NCI-H82 treated with DMSO at 0.1 percent for 48 hours (cell line): ENCODE measurements around the gene TSTD2.
"Not testable (repeated sequence)": the region's sequence is repeated elsewhere in the genome, so short reads cannot be mapped to it uniquely, and the experiment has no call there.

Experiments used
- DNase-seq: peaks from one replicate; lab custom pipeline; 2025; ENCODE audit not compliant: unreplicated experiment; lab: John Stamatoyannopoulos, UW

TSTD2 gene

GRCh38 chr9:97593960-97594359, 39.2 kb downstream of the TSTD2 start:
- no peak for DNase-seq

GRCh38 chr9:97592126-97592525, 41.0 kb downstream of the TSTD2 start:
- no peak for DNase-seq

GRCh38 chr9:97591535-97591934, 41.6 kb downstream of the TSTD2 start:
- DNase-seq, result no peak

GRCh38 chr9:97586909-97587308, 46.3 kb downstream of the TSTD2 start:
- DNase-seq, result not testable (repeated sequence)

GRCh38 chr9:97584778-97585177, 48.4 kb downstream of the TSTD2 start:
- DNase-seq, result not testable (repeated sequence)

- not testable (repeated sequence) for DNase-seq
These were observed 51.6 kb downstream of the TSTD2 start for GRCh38 chr9:97581590-97581989.

- DNase-seq, result no peak
These were observed 53.3 kb downstream of the TSTD2 start for GRCh38 chr9:97579914-97580313.

GRCh38 chr9:97578846-97579245, 54.3 kb downstream of the TSTD2 start:
- no peak for DNase-seq

GRCh38 chr9:97577051-97577450, 56.1 kb downstream of the TSTD2 start:
- DNase-seq, result no peak

GRCh38 chr9:97575673-97576200, 57.4 kb downstream of the TSTD2 start:
- no peak for DNase-seq

- not testable (repeated sequence) for DNase-seq
These were observed 58.1 kb downstream of the TSTD2 start for GRCh38 chr9:97574921-97575672.

- DNase-seq, result not testable (repeated sequence)
These were observed 59.0 kb downstream of the TSTD2 start for GRCh38 chr9:97574101-97574571.

GRCh38 chr9:97573482-97574073, 59.6 kb downstream of the TSTD2 start:
- no peak for DNase-seq

- DNase-seq, result no peak
These were observed 60.2 kb downstream of the TSTD2 start for GRCh38 chr9:97572892-97573365.

- no peak for DNase-seq
These were observed 60.8 kb downstream of the TSTD2 start for GRCh38 chr9:97572196-97572891.

- no peak for DNase-seq
These were observed 61.5 kb downstream of the TSTD2 start for GRCh38 chr9:97571664-97572063.

- no peak for DNase-seq
These were observed 62.3 kb downstream of the TSTD2 start for GRCh38 chr9:97570899-97571298.

GRCh38 chr9:97568461-97569275, 64.5 kb downstream of the TSTD2 start:
- no peak for DNase-seq

GRCh38 chr9:97567894-97568202, 65.3 kb downstream of the TSTD2 start:
- DNase-seq, result no peak

- DNase-seq, result no peak
These were observed 65.8 kb downstream of the TSTD2 start for GRCh38 chr9:97567182-97567893.
